LNCAP (cell line): ENCODE data around the gene LGALS3.

Experiments used
- CTCF ChIP-seq: fragments of 450-650 bp; IDR thresholded peaks from 2 replicates; pipeline ENCODE4 v1.5.1; 2017; ENCODE audit warnings: mild to moderate bottlenecking

LGALS3 gene

DNA sequence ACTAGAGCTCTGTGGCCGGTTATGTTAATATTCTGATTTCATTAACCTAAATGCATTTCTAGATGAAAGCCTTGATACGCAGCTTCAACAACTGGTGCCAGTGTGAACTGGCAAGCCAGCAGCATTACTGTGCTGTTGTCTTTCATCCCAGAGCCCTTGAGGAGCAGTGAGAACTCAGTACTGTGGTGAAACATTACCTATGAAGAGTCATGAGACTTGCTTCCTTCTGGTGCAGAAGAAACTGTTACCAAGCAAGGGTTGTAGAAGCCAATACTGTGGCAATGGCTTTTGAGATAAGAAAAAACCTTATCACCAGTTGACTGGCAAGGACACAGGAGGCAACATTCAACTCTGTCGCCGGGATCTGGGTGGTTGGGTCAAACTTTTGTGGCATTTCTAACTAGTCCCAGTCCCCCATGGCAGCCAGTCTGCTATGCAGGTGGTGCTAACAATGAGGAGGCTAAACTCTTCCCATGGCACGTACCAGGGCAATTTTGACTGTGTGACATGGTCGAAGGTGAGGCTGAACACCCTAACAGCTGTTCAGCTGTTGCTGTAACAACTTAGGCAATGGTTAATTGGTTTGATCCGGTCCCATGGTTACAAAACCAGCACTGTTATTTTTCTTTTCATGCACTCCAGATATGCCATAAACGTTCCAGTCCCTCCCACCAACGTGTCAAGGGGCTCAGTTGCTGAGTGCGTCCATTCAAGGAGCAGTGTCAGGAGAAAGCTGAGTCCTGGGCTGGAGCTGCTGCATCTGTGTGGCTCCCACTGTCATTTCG is 12.6 kb upstream of the LGALS3 start:
- no peak for TF ChIP-seq CTCF

GRCh38 chr14:55117803-55118441 is 11.1 kb upstream of the LGALS3 start:
- no peak for TF ChIP-seq CTCF

DNA sequence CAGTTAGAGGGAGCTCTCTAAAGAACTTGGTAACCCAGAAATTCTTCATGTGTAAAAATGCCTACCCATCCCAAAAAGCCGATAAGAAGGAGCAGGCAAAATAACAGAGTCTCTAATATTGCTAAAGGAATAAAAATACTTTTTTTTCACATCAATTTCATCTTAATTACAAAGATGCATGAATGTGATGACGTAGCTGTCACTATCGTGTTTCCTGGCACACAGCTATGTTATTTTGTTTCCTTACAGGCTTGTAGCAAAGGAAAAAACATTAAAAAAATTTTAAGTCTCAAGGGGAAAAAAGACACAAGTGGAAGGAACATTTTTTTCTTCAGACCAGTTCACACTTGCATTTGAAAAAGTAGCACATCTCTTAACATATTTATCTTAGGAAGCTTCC is 10.3 kb upstream of the LGALS3 start:
- no peak for TF ChIP-seq CTCF

DNA sequence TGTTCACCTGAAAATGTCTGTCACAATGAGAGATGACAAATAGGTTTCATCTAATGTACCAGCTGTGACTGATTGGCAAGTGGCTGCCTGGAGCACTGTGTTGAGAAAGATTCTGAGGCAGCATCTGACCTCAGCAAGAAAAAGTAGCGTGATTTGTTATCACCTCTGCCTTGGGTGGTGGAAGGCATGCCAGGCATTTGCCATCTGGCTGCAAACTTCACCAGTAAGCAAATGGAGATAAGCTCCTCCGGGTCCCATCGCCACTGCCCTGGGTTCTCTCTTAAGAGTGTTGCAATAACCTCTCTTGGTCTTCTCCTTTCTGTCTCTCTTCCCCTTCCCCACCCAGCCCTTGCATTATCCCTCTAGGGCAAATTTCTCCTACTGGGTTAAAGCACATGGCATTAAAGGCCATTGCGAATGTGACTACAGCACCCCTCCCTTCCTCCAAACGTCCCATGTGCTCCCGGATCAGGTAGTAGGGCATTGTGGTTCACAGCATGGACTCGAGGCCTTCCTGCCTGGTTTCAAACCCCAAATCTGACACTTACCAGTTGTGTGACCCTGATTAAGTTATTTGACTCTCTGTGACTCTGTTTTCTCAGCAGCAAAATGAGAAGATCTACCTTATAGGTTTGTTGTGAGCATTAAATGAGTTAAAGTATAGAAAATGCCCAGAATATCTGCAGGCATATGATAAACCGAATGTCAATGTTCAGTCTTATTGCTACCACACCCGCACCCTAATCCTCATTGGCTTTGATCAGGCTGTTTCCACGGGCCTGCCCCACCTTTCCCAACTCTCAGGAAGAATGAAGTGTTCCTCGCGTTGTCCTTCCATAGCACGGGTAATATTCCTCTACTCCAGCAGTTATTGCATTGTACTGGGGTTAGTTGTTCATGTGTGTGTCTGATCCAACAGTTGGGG is 8.2 kb upstream of the LGALS3 start:
- TF ChIP-seq CTCF, result no peak

DNA sequence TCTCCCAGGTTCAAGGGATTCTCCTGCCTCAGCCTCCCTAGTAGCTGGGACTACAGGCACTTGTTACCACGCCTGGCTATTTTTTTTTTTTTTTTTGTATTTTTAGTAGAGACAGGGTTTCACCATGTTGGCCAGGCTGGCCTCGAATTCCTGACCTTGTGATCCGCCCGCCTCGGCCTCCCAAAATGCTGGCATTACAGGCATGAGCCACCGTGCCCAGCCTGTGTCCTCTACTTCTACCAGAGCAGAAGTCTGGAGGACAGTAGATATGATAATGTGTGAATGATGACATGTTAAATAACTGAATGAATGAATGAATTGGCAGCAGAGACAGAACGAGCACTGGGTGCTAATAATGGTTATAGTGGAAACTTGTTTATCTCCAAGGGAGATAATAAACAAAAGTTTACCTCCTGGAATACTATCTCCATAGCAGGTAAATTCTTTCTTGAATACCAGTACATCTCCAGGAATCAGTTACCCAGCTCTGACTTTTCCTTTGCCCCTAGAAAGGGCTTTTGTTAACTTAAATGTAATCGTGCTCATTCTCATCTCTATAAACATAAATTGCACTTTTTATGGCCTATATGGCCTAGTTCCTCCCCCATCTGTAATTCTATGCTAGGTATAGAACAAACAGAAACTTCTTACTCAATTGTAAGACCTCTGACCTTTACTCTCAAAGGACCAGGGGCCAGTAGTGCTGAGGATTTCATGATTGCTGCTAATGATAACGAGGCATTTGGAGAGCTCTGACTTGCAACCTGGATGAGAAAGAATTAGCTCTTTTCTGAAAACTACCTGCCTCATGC is 7.2 kb upstream of the LGALS3 start:
- no peak for TF ChIP-seq CTCF

DNA sequence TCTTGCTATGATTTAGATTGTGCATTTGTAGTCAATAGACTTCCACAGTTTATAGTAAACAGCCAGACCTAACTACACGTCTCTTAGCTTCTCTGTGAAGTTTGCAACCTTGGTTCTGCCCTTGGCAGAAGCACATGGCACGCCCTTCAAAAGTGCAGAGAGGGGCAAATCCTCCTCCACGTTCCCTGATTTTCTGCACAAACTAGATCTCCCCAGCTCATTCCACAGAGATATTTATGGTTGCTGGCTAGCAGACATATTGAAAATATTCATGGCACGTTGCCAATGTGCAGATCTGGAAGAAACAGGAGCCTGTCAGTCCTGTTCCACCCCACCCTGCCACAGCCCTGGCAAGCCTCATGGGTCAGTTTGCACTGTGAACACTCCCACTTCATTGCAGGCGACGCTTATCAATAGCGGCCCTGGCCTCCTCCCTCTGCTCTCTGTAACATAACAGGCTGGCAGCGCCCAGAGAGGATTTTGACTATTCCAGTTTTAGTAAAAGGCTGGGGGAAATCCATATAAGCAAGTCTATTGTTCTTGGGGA is 6.5 kb upstream of the LGALS3 start:
- TF ChIP-seq CTCF, result no peak
